GF-D8 (cell line): ENCODE data around the gene CLDN6.

ENCODE experiments used
- DNase-seq: peaks from one replicate; lab custom pipeline; 2025; lab: John Stamatoyannopoulos, UW

CLDN6 gene

GRCh38 chr16:3027983-3028715 is 10.2 kb upstream of the CLDN6 start:
- DNase-seq = peak; percentile 30

GRCh38 chr16:3027489-3027795 is 9.5 kb upstream of the CLDN6 start:
- DNase-seq = no peak

GRCh38 chr16:3026609-3027488 is 8.9 kb upstream of the CLDN6 start:
- DNase-seq = no peak

- no peak for DNase-seq
Measured at GRCh38 chr16:3026003-3026378, 8.0 kb upstream of the CLDN6 start.

GRCh38 chr16:3025032-3026002 is 7.3 kb upstream of the CLDN6 start:
- no peak for DNase-seq

- DNase-seq = peak; percentile 90
Measured at GRCh38 chr16:3023669-3024478, 5.9 kb upstream of the CLDN6 start, which contains the start of the genes HCFC1R1 and THOC6. Gene HCFC1R1 (minus strand): TSS chr16:3023942. CDS start chr16:3023941, 1 bp downstream. Gene THOC6 (plus strand): TSS chr16:3024035. CDS start chr16:3024327, 292 bp downstream.

- no peak for DNase-seq
Measured at GRCh38 chr16:3023415-3023668, 5.4 kb upstream of the CLDN6 start.

GRCh38 chr16:3022684-3023414 is 4.9 kb upstream of the CLDN6 start:
- no peak for DNase-seq

- DNase-seq = no peak
Measured at GRCh38 chr16:3022208-3022683, 4.3 kb upstream of the CLDN6 start.

- no peak for DNase-seq
Measured at GRCh38 chr16:3021449-3022207, 3.6 kb upstream of the CLDN6 start.

GRCh38 chr16:3020604-3021448 is 2.8 kb upstream of the CLDN6 start:
- DNase-seq = no peak

- DNase-seq = peak; percentile 33
Measured at GRCh38 chr16:3020247-3020603, 2.2 kb upstream of the CLDN6 start, which contains the start of gene TNFRSF12A. Gene TNFRSF12A (plus strand): TSS chr16:3020368. CDS start chr16:3020398, 30 bp downstream.

- DNase-seq = no peak
Measured at GRCh38 chr16:3019594-3020246, 1.7 kb upstream of the CLDN6 start.

GRCh38 chr16:3017344-3017743 is 639 bp downstream of the CLDN6 start:
- no peak for DNase-seq

- DNase-seq = no peak
Measured at GRCh38 chr16:3015865-3016521, 2.0 kb downstream of the CLDN6 start.

- DNase-seq = no peak
Measured at GRCh38 chr16:3014971-3015370, 3.0 kb downstream of the CLDN6 start.

GRCh38 chr16:3013998-3014690 is 3.8 kb downstream of the CLDN6 start:
- DNase-seq = no peak
